ENCODE data around the gene ENG. TPM values are rescaled to one million over a fixed set of nuclear protein-coding genes. Genes with fewer than 3 reads are reported as not detected.

ENG gene
- total RNA-seq, 4 donors from 2014 or later = 34.3 to 200 (median 120) TPM

DNA sequence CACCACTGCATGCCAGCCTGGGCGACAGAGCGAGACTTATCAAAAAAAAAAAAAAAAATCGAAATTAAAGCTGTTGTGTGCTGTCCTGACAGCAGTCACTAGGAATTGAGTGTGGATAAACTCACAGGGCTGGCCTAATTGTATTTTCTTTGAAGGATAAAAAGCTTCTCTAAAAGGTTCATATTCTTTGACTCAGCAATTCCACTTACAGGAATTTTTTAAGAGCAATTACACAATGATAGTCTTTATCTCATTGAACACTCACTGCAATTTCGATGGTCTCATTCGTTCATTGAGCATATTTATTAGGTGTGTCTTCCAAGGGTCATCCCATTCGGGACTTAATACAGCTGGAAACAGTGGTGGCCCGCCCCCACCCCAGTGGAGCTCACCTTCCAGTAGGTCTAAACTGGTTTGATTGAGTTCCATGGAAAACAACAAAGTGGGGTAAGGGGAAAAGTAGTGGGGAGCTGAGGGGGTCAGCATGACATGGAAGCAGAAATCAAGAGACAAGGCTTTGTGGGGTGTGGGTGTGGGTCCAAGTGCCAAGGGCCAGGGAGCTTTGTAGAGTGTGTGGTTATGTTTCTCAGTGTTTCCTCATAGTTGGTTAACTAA, 61.9 kb downstream of the ENG start:
- TF ChIP-seq, protein P1, sequence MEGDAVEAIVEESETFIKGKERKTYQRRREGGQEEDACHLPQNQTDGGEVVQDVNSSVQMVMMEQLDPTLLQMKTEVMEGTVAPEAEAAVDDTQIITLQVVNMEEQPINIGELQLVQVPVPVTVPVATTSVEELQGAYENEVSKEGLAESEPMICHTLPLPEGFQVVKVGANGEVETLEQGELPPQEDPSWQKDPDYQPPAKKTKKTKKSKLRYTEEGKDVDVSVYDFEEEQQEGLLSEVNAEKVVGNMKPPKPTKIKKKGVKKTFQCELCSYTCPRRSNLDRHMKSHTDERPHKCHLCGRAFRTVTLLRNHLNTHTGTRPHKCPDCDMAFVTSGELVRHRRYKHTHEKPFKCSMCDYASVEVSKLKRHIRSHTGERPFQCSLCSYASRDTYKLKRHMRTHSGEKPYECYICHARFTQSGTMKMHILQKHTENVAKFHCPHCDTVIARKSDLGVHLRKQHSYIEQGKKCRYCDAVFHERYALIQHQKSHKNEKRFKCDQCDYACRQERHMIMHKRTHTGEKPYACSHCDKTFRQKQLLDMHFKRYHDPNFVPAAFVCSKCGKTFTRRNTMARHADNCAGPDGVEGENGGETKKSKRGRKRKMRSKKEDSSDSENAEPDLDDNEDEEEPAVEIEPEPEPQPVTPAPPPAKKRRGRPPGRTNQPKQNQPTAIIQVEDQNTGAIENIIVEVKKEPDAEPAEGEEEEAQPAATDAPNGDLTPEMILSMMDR (IDR thresholded peaks at IDR 0.05) = no peak
- ATAC-seq (ENCODE audit: low FRiP score) (peak; percentile 43), DNase-seq (ENCODE audit: low spot score) (no peak)

DNA sequence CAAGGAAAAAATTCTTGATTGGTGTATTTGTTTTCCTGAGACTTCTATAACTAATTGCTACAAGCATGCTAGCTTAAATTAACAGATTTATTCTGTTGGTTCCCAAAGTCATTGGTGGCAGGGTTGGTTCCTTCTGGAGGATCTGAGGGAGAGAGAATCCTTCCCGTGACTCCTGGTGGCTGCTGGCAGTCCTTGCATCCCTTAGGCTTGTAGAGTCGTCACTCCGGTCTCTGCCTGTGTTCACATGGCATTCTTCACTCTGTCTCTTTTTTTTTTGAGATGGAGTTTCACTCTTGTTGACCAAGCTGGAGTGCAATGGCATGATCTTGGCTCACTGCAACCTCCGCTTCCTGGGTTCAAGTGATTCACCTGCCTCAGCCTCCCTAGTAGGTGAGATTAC, 63.4 kb downstream of the ENG start:
- TF ChIP-seq, protein P1 (IDR thresholded peaks at IDR 0.05) = no peak
- ATAC-seq (ENCODE audit: low FRiP score) (no peak), DNase-seq (ENCODE audit: low spot score) (no peak)

DNA sequence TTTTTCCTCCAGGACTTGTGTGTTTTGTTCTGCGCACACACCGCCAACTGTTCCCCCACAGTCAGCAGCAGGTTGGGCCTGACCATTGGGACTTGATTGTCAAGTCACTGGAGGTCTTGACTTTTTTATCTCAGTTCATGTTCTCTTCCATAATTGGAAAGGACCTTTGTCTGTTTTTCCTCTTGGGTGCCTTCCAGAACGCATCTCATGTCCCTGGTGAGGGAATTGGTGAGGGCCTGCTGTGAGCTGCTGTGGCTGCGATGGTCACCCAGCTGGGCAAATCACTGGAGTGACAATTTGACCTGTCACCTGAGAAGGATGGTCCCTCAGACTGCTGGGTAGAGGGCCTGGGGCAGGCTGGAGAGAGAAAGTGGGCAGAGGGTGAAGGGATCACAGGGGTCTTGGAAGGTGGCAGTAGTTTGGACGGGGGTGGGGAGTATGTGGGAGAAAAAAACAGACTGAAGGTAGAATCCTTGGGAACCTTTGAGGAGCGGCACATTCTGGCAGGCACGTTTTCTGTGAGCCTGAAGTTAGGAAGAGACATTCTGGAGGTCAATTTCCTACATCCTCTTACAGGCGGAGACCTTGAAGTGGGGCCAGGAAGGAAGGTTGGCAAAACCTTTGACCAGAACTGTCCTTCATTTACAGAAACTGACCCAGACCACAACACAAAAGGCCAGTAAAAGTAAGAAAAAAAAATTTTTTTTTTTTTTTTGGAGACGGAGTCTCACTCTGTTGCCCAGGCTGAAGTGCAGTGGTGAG, 64.2 kb downstream of the ENG start:
- DNase-seq (ENCODE audit: low spot score) (no peak), ATAC-seq (ENCODE audit: low FRiP score) (no peak)
- TF ChIP-seq, protein P1 (IDR thresholded peaks at IDR 0.05) = no peak

DNA sequence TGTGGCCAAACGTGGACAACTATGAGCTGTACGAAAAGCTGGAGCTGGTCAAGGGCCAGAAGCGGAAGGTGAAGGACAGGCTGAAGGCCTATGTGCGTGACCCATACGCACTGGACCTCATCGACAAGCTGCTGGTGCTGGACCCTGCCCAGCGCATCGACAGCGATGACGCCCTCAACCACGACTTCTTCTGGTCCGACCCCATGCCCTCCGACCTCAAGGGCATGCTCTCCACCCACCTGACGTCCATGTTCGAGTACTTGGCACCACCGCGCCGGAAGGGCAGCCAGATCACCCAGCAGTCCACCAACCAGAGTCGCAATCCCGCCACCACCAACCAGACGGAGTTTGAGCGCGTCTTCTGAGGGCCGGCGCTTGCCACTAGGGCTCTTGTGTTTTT, 65.3 kb downstream of the ENG start:
- TF ChIP-seq, protein P1 (IDR thresholded peaks at IDR 0.05) = no peak
- ATAC-seq (ENCODE audit: low FRiP score) (no peak), DNase-seq (ENCODE audit: low spot score) (no peak)

DNA sequence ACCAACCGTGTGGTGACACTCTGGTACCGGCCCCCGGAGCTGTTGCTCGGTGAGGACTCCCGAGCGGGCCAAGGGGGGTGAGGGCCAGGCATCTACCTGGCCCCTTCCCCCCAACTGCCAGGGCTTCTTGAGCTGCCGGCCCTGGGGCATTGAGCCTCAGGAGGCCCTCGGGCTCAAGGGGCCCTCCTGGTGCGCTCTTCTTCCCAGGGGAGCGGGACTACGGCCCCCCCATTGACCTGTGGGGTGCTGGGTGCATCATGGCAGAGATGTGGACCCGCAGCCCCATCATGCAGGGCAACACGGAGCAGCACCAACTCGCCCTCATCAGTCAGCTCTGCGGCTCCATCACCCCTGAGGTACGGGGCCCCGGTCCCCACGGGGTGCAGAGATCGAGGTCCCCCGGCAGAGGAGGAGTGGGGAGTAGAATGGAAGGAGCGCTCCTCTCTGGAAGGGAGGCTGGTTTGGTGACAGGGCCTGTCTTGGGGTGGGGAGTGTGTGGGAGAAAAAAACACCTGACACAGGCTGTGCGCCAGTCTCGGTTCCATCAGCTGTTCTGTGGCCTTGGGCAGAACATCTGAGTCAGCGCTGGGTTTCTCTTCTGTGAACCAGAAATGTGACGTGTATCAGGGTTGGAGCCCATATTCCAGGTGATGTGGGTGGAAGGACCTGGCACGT, 66.0 kb downstream of the ENG start:
- DNase-seq (ENCODE audit: low spot score) (no peak), ATAC-seq (ENCODE audit: low FRiP score) (no peak)
- TF ChIP-seq, protein P1 (IDR thresholded peaks at IDR 0.05) = no peak

DNA sequence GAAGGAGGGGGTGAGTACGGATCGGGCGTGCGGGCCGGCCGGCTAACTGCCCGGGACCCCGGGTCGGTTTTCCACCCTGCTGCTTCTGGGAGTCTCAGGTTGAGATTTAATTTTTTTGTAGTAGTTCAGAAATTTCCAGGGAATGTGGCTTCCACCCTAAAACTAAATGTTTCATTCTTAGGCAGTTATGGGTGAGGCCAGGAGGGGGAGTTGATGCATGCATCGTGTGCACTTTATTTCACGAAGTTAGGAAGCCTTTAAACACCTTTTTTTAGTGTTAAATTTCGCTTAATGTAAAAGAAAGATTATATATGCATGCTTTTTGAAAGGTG, 67.7 kb downstream of the ENG start:
- no peak for DNase-seq (ENCODE audit: low spot score)
- ATAC-seq (ENCODE audit: low FRiP score) = no peak
- TF ChIP-seq, protein P1 (IDR thresholded peaks at IDR 0.05) = no peak
